Measurements from ENCODE around the gene TMEM9B.
"Not testable (repeated sequence)": the region's sequence is repeated elsewhere in the genome, so short reads cannot be mapped to it uniquely, and the experiment has no call there.

TMEM9B gene

GRCh38 chr11:8983552-8983951, 19.3 kb upstream of the TMEM9B start:
- Histone ChIP-seq H3K9me3 (no peaks in the 10 kb centered on the region), H3K27me3 (no peaks in the 10 kb centered on the region), H3K4me3 (ENCODE audit: low read depth, low read length) (no peak overlapping the region), H3K4me1 (no peaks in the 10 kb centered on the region), H3K36me3 (no peaks in the 10 kb centered on the region)
- TF ChIP-seq CTCF (IDR thresholded peaks at IDR 0.05; ENCODE audit: low read depth, low read length): no peak
- DNase-seq: no peak

- no peaks in the 10 kb centered on the region for H3K4me1 ChIP-seq
- TF ChIP-seq CTCF (IDR thresholded peaks at IDR 0.05; ENCODE audit: low read depth, low read length): no peak
- DNase-seq: no peak
These were observed 16.2 kb upstream of the TMEM9B start for GRCh38 chr11:8980485-8980884.

GRCh38 chr11:8979365-8979764, 15.1 kb upstream of the TMEM9B start:
- H3K4me1 ChIP-seq, H3K27me3 ChIP-seq, H3K36me3 ChIP-seq: not testable (repeated sequence)

More at GRCh38 chr11:8980485-8980884, 16.2 kb upstream of the TMEM9B start:
- Histone ChIP-seq H3K27me3 (no peaks in the 10 kb centered on the region), H3K9me3 (no peaks in the 10 kb centered on the region), H3K36me3 (no peaks in the 10 kb centered on the region), H3K4me3 (ENCODE audit: low read depth, low read length) (no peak overlapping the region)

GRCh38 chr11:8973121-8973520, 8.9 kb upstream of the TMEM9B start:
- no peaks in the 10 kb centered on the region for H3K27me3 ChIP-seq
- no peaks in the 10 kb centered on the region for H3K36me3 ChIP-seq
- no peaks in the 10 kb centered on the region for H3K9me3 ChIP-seq
- H3K4me3 ChIP-seq (ENCODE audit: low read depth, low read length): no peak overlapping the region
- H3K4me1 ChIP-seq: no peaks in the 10 kb centered on the region
- no peak for DNase-seq
- no peak for TF ChIP-seq CTCF (IDR thresholded peaks at IDR 0.05; ENCODE audit: low read depth, low read length)

More at GRCh38 chr11:8979365-8979764, 15.1 kb upstream of the TMEM9B start:
- H3K4me3 ChIP-seq (ENCODE audit: low read depth, low read length); DNase-seq; H3K9me3 ChIP-seq: not testable (repeated sequence)

- Histone ChIP-seq H3K4me3 (ENCODE audit: low read depth, low read length) (no peak overlapping the region), H3K27me3 (no peaks in the 10 kb centered on the region), H3K36me3 (no peaks in the 10 kb centered on the region), H3K4me1 (no peaks in the 10 kb centered on the region), H3K9me3 (no peaks in the 10 kb centered on the region)
- TF ChIP-seq CTCF (IDR thresholded peaks at IDR 0.05; ENCODE audit: low read depth, low read length): no peak
- DNase-seq: no peak
These were observed 7.7 kb upstream of the TMEM9B start for GRCh38 chr11:8971924-8972316.

- TF ChIP-seq CTCF (IDR thresholded peaks at IDR 0.05; ENCODE audit: low read depth, low read length): no peak
- Histone ChIP-seq H3K27me3 (no peaks in the 10 kb centered on the region), H3K4me1 (no peaks in the 10 kb centered on the region), H3K4me3 (ENCODE audit: low read depth, low read length) (no peak overlapping the region), H3K9me3 (no peaks in the 10 kb centered on the region), H3K36me3 (no peaks in the 10 kb centered on the region)
- DNase-seq: no peak
These were observed 7.1 kb upstream of the TMEM9B start for GRCh38 chr11:8971196-8971923.

Data from BE2C (cell line).